HEK293T (cell line): ENCODE measurements around the gene AGK.

Source experiments
- CTBP1 ChIP-seq: fragments of 450-650 bp; IDR thresholded peaks from 2 replicates; pipeline ENCODE4 v1.6.1; 2016; ENCODE audit warnings: borderline replicate concordance
- HDGF ChIP-seq: fragments of 450-650 bp; IDR thresholded peaks from 2 replicates; pipeline ENCODE4 v1.6.1; 2017; ENCODE audit warnings: antibody characterized with exemption, borderline replicate concordance
- SP1 ChIP-seq: fragments of 450-650 bp; IDR thresholded peaks from 2 replicates; pipeline ENCODE4 v1.6.1; 2017
- SUZ12 ChIP-seq: fragments of 450-650 bp; IDR thresholded peaks from 2 replicates; pipeline ENCODE4 v1.6.1; 2016; ENCODE audit warnings: mild to moderate bottlenecking

DNA sequence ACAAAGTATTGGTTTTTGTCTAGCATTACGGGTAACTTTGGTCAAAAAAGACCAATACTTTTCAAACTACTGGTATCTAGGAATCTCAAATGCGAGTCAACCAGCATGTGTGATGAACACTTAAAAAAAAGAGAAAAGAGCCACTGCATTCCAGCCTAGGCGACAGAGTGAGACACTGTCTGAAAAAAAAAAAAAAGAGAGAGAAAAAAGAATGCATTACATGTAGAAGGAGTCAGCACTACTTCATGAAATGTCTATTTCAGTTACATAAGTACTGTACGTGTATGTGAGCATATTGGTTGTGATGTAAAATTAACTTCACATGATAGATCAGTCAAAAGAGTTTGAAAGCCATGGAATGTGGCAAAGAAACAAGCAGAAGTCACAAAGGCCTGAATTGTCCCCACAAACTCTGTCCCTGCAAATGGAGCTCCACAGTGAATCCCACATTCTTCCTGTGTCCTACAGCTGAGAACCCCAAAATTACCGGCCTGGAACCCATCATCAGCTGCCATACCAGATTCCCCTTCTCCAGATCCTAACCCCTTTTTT lies 149.2 kb downstream of the AGK start:
- TF ChIP-seq SP1 (no peak), HDGF (no peak), SUZ12 (no peak), CTBP1 (no peak)
